GM12892 (cell line): ENCODE data around the gene NAALADL2.

ENCODE experiments used
- POLR2A ChIP-seq: IDR thresholded peaks from 2 replicates; pipeline ENCODE4 v1.6.1; 2011; ENCODE audit warnings: low read depth, low read length, control low read depth
- POLR2AphosphoS5 ChIP-seq: IDR thresholded peaks from 2 replicates; pipeline ENCODE4 v1.6.1; 2011; ENCODE audit warnings: low read depth, low read length, control low read depth

DNA sequence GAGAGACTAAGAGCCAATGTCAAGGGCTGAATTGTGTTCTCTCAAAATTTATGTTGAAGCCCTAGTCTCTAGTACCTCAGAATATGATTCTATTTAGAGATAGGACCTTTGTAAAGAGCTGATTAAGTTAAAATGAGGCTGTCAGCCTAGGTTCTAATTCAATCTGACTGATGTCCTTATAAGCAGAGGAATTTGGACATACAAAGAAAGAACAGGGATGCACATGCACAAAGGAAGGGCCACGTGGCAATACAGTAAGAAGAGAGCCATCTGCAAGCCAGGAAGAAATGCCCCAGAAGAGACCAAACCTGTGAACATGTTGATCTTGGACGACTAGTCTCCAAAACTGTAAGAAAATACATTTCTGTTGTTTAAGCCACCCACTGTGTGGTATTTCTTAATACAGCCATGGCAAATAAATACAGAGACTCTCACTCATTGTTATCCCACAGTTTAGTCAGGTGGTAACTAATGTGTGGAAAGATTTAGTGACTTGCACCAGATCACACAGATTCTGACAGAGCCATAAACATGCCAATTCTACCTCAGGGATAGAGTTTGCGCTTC, 652.2 kb downstream of the NAALADL2 start:
- TF ChIP-seq POLR2AphosphoS5 (no peak), POLR2A (no peak)
